HG03103 (cell line): ENCODE results near the gene RADIL.

Source experiments
- ATAC-seq: cut with Tn5 transposase; IDR thresholded peaks from one replicate; pipeline ENCODE4 v1.9.1; 2021; ENCODE audit warnings: low read depth; ENCODE audit not compliant: unreplicated experiment

Gene RADIL

DNA sequence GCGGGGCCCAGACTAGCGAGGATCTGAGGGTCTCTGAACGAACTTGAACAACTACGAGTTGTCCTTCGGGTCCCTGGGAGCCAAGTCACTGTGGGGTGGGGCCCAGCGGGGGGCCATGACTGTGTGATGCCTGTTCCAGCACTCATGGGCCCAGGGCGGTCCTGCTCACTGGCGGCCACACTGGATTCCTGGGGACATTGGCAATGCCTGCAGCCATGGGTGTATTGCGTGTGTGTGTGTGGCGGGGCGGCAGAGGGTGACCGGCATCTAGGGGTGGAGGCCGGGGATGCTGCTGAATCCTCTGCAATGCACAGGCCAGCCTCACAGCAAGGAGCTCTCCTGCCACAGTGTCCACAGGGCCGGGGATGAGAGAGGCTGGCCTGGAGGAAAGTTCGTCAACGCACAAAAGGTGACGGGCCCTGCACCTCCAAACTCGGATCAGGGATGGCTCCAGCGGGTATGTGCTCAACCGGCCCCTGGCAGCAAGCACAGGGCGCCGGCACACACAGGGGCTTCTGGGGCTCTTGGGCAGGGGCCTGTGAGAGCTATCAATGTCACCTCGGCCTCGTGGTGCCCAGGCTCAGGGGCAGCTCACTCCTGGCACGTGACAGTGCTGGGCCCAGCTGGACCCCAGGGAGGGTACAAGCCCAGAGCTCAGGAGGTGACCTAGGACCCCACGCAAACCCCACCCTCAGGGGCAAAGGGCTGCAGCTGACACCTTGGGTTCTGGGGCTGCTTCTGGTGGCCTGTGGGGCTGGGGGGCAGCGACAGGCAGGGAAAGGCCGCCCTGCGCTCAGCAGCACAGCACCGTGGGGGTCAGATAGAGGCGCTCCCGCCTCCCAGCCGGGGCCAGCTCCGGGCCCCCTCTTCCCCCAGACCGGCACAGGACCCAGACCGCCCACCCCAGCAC lies 49.6 kb downstream of the RADIL start:
- no peak for ATAC-seq

- no peak for ATAC-seq
These were observed 50.3 kb downstream of the RADIL start for GRCh38 chr7:4833176-4833575.

DNA sequence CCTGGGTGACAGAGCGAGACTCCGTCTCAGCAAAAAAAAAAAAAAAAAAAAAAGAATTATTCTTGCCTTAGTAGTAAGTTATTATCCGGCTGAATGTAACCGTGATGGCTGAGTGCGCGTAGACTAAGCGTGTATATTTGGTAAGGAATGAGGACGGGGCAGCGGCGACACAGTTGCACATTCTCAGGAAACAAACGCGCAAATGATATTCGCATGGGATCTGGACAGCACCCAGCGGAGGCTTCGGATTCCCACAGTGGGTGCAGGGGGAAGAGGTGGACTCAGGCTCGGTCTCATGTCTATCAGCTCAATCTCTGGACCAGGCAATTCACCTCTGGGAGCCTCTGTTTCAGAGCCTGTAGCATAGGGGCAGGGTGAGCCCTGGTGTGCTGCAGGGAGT lies 50.8 kb downstream of the RADIL start:
- no peak for ATAC-seq

DNA sequence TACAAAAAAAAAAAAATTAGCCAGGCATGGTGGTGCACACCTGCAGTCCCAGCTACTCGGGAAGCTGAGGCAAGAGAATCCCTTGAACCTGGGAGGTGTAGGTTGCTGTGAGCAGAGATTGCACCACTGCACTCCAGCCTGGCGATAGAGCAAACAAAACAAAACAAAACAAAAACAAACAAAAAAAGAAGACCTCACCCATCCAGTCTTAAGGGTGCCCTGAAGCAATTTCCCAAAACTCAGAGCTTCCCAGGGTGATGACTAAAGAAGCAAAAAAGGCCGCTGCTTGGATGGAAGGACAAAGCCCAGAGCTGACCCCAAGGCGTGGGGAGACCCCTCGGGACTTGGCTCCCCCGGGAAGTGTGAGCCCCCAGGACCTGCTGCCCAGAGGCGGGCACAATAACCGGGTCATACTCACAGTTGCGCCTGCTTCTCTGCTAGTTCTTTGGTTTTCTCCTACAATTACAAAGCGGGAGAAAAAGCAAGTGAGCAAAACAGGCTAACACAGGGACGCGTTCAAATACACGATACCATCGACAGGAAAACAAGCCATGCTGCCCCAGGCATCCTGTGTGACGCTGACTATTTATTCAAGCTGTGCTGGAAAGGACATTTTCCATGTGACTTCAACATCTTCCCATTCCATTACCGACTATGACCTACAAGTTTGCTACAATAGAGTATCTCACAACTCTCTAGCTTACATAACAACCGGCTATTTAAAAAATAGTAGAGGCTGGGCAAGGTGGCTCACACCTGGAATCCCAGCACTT lies 51.6 kb downstream of the RADIL start:
- ATAC-seq: no peak

- ATAC-seq: no peak
These were observed 53.3 kb downstream of the RADIL start for GRCh38 chr7:4830176-4830575.

- ATAC-seq: no peak
These were observed 54.7 kb downstream of the RADIL start for GRCh38 chr7:4828720-4829383.

DNA sequence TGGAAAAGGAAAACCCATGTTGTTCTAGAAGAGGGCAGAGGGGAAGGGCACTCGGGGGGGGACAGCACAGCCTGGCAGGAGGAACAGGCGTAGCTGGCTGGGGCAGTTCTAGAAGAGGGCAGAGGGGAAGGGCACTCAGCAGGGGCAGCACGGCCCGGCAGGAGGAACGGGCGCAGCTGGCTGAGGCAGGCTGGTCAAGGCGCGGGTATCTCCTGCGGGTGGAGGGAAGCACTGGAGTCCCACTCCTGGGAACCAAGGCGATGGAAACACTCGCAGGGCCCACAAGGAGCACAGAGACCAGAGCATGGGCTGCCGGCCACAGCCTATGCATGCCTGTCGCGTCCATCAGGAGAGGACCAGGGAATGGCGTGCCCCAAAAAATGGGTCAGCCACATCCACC lies 58.4 kb downstream of the RADIL start:
- no peak for ATAC-seq

- ATAC-seq: no peak
These were observed 59.3 kb downstream of the RADIL start for GRCh38 chr7:4824120-4824775.

DNA sequence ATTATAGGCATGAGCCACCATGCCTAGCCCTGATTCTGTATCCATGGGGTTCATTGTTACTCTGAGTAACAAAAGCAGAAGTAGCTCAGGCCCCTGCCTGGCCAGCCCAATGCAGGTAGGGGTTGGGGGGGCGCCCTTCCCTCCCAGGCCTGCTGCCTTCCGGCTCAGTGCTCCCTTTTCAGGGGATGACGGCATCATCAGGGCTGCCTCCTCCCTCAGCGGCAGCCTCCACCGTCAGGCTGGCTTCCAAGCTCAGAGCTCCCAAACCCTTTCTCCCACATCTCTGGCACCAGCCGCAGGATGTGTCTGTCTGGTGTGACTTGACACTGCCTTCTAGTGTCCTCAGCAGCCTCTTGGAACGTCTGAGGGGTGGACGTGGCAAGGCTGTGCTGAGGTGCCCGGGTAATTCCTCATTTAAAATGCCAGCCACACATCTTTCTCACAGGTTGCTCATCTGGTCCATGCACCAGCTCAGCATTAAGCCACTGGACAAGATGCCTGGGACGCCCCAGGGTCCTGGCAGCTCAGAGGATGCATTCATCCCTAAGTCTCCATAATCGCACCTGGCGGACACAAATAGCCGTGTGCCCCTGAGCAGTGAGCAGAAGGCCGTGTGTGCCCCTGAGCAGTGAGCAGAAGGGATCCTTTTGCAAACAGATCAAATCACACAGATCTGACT lies 59.9 kb downstream of the RADIL start:
- no peak for ATAC-seq

DNA sequence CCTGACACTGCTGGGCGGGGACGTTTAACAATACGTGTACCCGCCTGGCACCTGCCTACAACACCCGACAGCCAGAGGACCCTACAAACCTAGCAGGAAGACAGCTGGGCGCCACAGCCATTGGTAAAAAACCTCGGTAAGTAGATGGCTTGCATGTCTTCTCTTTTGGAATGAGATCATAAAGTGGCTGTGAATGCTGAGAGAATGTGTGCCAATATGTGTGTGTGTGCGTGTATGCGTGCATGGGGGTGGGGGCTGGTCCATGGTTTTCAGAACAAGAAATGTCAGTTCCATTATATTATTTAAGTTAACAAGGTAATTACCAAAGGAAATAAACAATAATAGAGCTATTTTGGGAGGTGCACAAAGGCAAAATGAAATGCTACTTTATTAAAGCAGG lies 60.8 kb downstream of the RADIL start:
- ATAC-seq: no peak

DNA sequence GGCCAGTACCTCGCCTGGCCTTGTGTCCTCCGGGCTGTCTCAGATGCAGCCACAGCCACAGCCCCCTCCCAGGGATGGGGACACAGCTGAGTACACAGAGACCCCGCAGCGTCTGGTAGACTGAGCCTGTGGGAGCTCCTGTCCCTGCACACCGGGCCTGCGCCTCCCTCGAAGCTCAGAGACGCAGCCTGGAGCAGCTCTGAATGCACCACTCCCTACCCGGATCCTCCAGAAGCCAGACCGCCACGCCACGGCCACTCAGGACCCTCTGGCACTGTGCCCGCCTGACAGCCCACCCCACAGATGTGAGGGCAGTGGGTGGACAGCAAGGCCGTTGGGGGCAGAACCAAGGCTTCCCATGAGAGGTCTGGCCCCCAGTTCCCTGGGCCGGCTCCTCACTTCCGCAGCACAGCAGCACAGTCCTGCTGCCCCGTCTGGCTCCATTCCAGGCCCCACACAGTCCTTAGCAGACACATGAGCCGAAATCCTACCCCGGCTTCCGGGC lies 62.5 kb downstream of the RADIL start:
- no peak for ATAC-seq

- no peak for ATAC-seq
These were observed 63.0 kb downstream of the RADIL start for GRCh38 chr7:4820405-4820966.

DNA sequence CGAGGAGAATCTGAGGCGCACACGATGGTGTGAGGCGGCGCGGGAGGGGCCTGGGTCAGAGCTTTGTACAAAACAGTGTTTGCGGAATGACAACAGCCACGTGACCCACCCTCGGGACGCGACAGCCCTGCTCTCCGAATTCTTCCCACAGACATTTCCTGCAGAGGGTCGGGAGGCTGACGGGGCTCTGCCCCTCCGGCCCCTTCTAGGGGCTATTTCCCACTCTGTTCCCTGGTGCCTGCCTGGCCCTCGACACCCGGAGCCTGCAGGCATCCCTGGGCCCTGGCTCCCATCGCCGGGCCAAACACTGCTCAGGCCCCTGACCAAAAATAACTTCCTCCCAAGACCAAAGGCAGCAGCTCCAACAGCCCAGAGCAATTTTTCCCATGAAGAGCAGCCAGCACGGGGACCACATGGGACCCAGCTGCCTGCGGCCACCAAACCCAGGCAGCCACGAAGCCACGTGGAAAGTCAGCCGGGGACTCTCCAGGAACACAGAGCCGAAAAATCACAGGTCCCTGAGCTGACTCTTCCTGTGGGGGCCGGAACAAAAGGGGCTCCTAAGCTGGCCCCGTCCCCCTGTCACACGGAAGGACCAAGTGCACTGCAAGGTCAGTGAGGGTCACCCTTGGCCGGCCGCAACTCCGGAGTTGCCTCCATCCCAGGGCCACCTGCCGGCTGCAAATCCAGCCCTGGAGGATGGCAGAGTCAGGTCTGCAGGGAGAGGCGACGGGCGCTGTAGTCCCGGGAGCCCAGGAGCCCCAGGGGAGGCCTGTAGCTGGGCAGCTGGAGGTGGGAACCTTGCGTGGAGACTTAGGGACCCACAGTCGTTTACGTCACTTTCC lies 63.7 kb downstream of the RADIL start:
- ATAC-seq: no peak

GRCh38 chr7:4818000-4818794 lies 65.3 kb downstream of the RADIL start:
- no peak for ATAC-seq

GRCh38 chr7:4817178-4817901 lies 66.2 kb downstream of the RADIL start:
- ATAC-seq: no peak

DNA sequence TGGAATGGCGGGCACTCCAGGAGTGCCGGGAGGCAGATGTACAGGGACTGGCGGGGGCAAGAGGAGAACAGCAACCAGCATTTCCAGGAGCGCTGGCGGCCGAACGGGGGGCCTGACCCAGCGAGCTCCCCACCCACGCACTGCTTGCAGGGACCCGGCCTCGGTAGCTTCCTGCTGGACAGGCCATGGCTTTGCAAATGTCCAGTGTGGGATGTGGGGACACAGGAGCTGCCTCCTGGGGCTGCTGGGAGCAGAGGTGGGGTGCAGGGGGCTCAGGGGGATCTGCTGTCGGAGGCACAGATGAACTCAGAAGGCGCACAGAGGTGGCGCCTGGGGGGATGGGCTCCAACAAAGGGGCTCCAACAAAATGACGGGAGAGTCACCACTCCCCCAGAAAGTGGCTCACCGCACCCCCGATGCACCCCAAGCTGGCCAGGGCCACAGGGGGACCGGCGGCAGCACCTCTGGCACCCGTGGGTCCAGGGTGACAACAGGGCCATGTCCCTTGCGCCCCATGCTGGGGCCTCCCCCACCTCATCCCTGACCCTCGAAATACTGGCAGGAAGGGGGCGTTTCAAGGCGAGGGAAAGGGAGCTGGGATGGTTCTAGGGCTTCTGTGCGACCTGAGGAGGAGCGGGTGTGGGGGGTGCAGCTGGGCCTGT lies 67.0 kb downstream of the RADIL start:
- no peak for ATAC-seq
